Measurements from ENCODE around the gene SCN2B. TPM values are rescaled to one million over a fixed set of nuclear protein-coding genes. Genes with fewer than 3 reads are reported as not detected.

The SCN2B gene
- total RNA-seq, 1 donor from 2014 or later = 0.05 TPM

DNA sequence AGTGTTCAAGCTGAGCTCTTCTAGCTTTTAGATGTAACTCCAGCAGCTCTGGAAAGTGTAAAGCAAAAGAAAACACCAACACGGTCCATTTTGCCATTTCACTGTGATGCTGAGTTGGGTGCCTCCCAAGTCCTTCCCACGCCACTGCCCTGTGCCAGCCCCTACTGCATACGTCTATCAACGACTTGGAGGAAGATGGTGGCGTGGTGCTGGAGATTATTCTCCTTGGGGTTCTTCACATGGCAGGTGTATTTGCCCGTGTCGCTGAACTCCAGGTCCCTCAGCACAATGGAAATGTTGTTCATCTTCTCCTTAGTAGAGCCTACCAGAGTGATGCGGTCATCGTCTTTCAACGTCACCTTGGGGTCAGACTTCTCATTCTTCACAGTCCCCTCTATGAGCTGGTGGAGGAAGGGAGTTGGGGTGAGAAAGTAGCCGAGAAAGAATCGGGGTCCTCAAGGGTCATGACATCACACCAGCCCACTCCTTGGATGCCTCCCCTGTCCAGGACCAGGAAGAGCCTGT is 32.7 kb downstream of the SCN2B start:
- Mint-ChIP-seq H3K27me3 (peaks cover 87% of the 10 kb centered on the region), H3K4me1 (ENCODE audit: low read depth) (no peaks in the 10 kb centered on the region), H3K27ac (no peak overlapping the region), H3K4me3 (ENCODE audit: low read depth) (no peak overlapping the region), H3K36me3 (ENCODE audit: insufficient read depth) (no peaks in the 10 kb centered on the region), H3K9me3 (ENCODE audit: low read depth) (no peaks in the 10 kb centered on the region)
- no peak for DNase-seq (ENCODE audit: low spot score, unreplicated experiment)
- TF ChIP-seq, protein P1, sequence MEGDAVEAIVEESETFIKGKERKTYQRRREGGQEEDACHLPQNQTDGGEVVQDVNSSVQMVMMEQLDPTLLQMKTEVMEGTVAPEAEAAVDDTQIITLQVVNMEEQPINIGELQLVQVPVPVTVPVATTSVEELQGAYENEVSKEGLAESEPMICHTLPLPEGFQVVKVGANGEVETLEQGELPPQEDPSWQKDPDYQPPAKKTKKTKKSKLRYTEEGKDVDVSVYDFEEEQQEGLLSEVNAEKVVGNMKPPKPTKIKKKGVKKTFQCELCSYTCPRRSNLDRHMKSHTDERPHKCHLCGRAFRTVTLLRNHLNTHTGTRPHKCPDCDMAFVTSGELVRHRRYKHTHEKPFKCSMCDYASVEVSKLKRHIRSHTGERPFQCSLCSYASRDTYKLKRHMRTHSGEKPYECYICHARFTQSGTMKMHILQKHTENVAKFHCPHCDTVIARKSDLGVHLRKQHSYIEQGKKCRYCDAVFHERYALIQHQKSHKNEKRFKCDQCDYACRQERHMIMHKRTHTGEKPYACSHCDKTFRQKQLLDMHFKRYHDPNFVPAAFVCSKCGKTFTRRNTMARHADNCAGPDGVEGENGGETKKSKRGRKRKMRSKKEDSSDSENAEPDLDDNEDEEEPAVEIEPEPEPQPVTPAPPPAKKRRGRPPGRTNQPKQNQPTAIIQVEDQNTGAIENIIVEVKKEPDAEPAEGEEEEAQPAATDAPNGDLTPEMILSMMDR (IDR thresholded peaks at IDR 0.05; ENCODE audit: unreplicated experiment) = no peak

DNA sequence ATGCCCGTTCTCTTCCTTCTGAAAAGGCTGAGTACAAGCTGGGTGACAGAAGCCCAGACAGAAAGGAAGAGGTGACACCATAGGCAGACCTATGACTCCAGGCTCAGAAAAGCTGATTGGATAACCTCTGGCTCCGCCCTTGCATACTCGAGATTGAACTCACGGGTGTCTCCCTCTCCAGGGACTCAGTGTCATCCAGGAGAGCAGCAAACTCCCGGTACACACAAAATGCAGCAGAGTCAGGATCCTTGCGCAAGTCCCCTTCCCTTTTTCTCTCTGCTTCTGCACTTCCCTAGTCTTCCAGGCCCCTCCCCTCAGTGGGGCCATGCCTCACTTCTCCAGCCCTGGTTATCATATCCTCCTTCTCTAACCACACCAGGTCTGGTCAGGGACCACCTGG is 33.6 kb downstream of the SCN2B start:
- no peak overlapping the region for H3K4me3 Mint-ChIP-seq (ENCODE audit: low read depth)
- no peaks in the 10 kb centered on the region for H3K9me3 Mint-ChIP-seq (ENCODE audit: low read depth)
- DNase-seq (ENCODE audit: low spot score, unreplicated experiment) = no peak
- peaks cover 85% of the 10 kb centered on the region for H3K27me3 Mint-ChIP-seq
- TF ChIP-seq, protein P1 (IDR thresholded peaks at IDR 0.05; ENCODE audit: unreplicated experiment) = no peak
- no peaks in the 10 kb centered on the region for H3K4me1 Mint-ChIP-seq (ENCODE audit: low read depth)
- no peak overlapping the region for H3K27ac Mint-ChIP-seq
- no peaks in the 10 kb centered on the region for H3K36me3 Mint-ChIP-seq (ENCODE audit: insufficient read depth)

DNA sequence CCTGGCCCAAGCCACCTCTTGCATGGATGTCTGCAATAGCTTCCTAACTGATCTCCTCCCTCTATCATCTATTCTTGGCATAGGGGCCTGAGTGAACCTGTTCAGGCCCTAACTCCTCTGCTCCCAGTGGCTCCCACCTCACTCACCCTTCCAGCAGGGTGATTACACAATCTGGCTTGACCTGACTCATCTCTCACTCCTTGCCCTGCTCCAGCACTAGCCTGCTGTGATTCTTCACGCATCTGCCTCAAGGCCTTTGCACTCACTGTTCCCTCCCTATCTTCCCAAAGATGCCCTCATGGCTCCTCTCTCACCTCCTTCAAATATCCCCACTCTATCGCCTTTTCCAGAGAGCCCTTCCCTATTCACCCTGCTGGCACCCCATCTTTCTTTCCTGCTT is 34.4 kb downstream of the SCN2B start:
- H3K9me3 Mint-ChIP-seq (ENCODE audit: low read depth) = no peaks in the 10 kb centered on the region
- H3K4me3 Mint-ChIP-seq (ENCODE audit: low read depth) = no peak overlapping the region
- no peak for DNase-seq (ENCODE audit: low spot score, unreplicated experiment)
- no peaks in the 10 kb centered on the region for H3K4me1 Mint-ChIP-seq (ENCODE audit: low read depth)
- TF ChIP-seq, protein P1 (IDR thresholded peaks at IDR 0.05; ENCODE audit: unreplicated experiment) = no peak
- no peaks in the 10 kb centered on the region for H3K36me3 Mint-ChIP-seq (ENCODE audit: insufficient read depth)
- H3K27me3 Mint-ChIP-seq = peaks cover 80% of the 10 kb centered on the region
- no peak overlapping the region for H3K27ac Mint-ChIP-seq

DNA sequence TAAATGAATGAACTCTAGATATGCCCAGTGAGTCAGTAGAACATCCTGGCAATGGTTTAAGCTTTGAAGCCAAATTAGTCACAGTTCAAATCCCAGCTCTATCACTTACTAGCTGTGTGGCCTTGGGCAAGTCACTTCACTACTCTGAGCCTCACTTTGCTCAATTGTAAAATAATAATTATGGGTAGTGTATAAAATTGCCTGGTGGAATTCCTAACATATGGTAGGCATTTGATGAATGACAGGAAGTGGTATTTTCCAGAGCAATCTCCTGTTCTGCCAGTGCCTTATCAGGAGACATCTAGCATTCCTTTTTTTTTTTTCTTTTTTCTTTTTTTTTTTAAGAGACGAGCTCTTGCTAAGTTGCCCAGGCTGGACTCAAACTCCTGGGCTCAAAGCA is 36.9 kb downstream of the SCN2B start:
- H3K27ac Mint-ChIP-seq = no peak overlapping the region
- H3K9me3 Mint-ChIP-seq (ENCODE audit: low read depth) = no peaks in the 10 kb centered on the region
- H3K27me3 Mint-ChIP-seq = peaks cover 74% of the 10 kb centered on the region

DNA sequence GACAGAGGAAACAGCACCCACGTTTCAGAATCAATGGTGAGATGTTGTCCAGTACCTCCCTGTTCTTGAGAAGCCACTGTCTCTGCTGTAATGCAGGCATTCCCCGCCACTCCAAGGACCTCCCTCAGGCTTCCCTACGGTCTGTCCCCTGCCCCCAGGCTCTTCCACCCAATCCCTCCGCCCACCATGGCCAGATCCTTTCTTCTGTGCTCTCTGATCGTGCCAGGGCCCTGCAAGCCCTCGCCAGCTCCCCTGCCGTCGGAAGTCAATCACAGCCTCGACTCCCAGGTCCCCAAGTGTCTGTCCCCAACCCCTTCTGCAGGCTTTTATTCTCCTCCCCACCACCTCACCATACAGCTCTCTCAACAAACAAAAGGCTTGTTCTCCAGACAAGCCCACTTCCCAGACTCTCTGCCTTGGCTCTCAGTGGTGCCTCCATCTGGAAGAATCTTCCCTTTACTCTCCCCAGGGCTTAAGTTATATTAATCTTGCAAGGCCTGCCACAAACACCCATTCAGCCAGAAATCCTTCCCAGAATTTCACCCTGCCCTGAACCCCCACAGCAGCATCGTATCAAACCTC is 37.5 kb downstream of the SCN2B start:
- Mint-ChIP-seq H3K36me3 (ENCODE audit: insufficient read depth) (no peaks in the 10 kb centered on the region), H3K4me1 (ENCODE audit: low read depth) (no peaks in the 10 kb centered on the region), H3K27me3 (peaks cover 73% of the 10 kb centered on the region), H3K4me3 (ENCODE audit: low read depth) (no peak overlapping the region), H3K9me3 (ENCODE audit: low read depth) (no peaks in the 10 kb centered on the region), H3K27ac (no peak overlapping the region)
- DNase-seq (ENCODE audit: low spot score, unreplicated experiment) = no peak
- TF ChIP-seq, protein P1 (IDR thresholded peaks at IDR 0.05; ENCODE audit: unreplicated experiment) = no peak

More for the DNA sequence above, 36.9 kb downstream of the SCN2B start:
- H3K36me3 Mint-ChIP-seq (ENCODE audit: insufficient read depth) = no peaks in the 10 kb centered on the region
- TF ChIP-seq, protein P1 (IDR thresholded peaks at IDR 0.05; ENCODE audit: unreplicated experiment) = no peak
- no peaks in the 10 kb centered on the region for H3K4me1 Mint-ChIP-seq (ENCODE audit: low read depth)
- no peak for DNase-seq (ENCODE audit: low spot score, unreplicated experiment)
- H3K4me3 Mint-ChIP-seq (ENCODE audit: low read depth) = no peak overlapping the region

Measured in progenitor cell of endocrine pancreas (in vitro differentiated cells).